Activated CD8-positive, alpha-beta memory T cell treated with anti-CD3 and anti-CD28 coated beads, Interleukin-2, amount 50 U/mL, for 48 hours (primary cell): ENCODE data around the gene PTGR1.
"Not testable (repeated sequence)": the region's sequence is repeated elsewhere in the genome, so short reads cannot be mapped to it uniquely, and the experiment has no call there.

Experiments
- DNase-seq: peaks from one replicate; pipeline ENCODE4 v3.0.0-alpha.2; 2020

The PTGR1 gene

GRCh38 chr9:111599092-111599954 is at the start of gene PTGR1:
TSS of gene PTGR1 (minus strand) at chr9:111599647. CDS start at chr9:111597422, 2,225 bp downstream.
- DNase-seq: peak; percentile 66

- no peak for DNase-seq
These were observed 49.6 kb upstream of the PTGR1 start for GRCh38 chr9:111649016-111649415.

DNA sequence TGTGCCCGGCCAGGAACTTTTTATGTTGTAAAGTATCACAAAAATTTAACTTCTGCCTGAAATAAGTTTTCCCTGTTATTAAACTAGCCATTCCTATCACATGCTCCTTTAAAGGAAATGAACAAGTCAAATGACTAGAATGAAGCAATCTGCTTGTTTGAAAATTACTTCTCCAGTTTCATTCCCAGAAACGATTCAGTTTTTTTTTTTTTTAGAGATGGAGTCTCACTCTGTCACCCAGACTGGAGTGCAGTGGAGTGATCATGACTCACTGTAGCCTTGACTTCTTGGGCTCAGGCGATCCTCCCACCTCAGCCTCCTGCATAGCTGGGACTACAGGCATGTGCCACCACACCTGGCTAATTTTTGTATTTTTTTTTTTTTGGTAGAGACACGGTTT is 48.6 kb upstream of the PTGR1 start:
- DNase-seq: no peak

DNA sequence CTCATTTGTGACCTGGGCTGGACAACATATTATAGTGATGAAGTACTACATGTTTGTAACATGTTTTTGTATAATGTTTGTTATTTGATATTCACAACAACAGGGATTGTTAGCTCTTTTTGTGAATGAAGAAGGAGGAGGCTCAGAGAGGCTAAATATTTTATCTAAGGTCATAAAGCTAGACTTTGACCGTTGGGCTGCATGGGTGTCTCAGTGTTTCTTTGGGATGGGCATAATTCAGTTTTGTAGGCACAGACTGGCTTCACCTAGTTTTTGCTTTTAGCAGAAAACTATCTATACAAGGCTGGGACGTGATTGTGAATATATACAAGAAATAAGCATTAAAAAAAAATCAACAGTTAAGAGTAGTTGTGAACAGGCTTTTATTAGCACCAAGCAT is 47.0 kb upstream of the PTGR1 start:
- DNase-seq: no peak

DNA sequence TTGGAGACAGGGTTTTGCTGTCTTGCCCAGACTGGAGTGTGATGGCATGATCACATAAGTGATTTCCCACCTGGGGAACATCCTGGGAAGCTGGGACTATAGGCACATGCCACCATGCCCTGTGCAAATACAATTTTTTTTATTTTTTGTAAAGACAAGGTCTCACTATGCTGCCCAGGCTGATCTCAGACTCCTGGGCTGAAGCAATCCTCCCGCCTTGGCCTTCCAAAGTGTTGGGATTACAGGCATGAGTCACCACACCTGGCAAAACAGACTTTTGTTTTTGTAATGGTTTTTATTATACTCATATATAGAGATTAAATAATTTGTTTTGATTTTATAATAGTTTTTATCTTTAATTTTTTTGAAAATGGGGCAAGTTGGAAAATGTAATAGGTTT is 46.4 kb upstream of the PTGR1 start:
- no peak for DNase-seq

- DNase-seq: no peak
These were observed 44.8 kb upstream of the PTGR1 start for GRCh38 chr9:111644195-111644772.

- DNase-seq: no peak
These were observed 38.0 kb upstream of the PTGR1 start for GRCh38 chr9:111637421-111637950.

DNA sequence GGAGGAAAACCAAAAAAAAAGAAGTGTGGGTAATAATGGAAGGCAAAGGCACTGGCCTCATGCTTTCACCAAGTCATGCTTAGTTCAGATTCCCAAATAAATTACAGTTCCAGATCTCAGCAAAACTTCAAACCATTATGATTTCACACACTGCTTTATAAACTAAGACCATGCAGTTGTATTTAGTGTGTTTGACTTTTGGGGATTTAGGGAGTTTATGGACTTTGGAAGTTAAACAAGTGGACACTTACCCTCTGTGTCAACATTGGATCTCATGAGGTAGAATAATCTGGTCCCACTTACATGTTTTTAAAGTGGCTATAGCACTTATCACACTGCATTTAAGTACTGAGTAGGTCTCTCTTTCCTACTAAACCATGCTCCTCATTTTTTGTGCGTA is 35.4 kb upstream of the PTGR1 start:
- no peak for DNase-seq

DNA sequence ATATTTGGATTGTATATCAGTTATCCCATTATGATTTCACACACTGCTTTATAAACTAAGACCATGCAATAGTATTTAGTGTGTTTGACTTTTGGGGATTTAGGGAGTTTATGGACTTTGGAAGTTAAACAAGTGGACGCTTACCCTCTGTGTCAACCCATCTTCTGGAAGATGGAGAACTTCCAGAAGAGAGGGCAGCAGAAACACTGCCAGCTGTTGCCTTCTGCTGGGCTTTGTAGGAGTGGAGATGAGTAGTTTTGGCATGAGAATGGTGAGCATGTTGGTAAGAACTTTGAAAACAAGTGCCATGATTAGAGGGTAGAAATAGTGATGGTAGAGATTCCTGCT is 33.9 kb upstream of the PTGR1 start:
- no peak for DNase-seq

DNA sequence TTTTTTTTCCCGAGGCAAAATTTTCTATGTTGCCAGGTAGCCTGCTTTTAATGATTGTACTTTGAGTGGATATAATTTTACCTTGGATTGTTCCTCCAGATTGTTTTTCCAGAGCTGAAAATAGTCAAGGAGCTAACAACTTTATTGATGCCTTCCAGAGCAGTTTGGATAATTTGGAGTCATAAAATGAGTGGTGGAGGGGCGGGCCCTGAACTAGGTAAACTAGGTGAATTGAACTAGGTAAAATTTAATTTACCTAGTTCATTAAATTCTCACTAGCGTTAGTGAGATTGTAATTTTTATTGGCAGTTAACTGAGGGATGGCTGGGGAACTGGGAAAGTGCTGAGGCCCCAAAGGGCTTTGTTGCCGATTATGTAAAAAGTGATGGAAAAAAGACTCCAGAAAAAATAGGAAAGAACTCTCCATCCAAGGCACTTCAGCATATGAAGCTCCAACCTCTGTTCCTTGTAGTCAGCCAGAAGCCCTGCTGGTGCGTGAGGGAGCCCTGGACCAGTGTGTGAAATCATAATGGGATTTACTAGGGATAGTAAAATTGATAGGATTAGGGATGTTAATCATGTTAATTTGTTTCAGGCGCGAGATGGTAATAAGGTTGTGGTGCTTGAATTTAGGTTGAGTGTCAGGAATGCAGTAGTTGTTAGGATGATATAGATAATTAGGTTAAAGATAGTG is 33.4 kb upstream of the PTGR1 start:
- no peak for DNase-seq

DNA sequence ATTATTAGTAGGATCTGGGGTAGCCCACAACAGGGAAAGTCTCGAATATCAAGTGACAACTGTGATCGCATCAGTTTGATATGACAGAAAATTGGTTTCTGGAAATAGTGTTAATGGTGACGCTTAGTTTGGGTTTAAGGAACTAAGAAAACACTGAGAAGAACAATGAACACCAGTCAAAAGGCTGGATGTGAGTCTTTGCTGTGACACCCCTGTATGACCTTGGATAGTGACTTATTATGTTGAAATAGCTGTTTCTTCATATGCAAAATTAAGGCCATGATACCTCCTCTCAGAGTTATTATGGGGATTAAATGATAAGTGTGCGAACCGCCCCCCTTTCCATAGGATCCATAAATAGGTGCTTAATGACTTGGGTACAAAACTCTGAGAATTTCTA is 32.6 kb upstream of the PTGR1 start:
- no peak for DNase-seq

GRCh38 chr9:111631214-111631971 is 31.9 kb upstream of the PTGR1 start, which contains the start of gene DNAJC25:
TSS of gene DNAJC25 (plus strand) at chr9:111631334. CDS start at chr9:111631408, 74 bp downstream.
- peak; percentile 97 for DNase-seq

GRCh38 chr9:111630964-111631213 is 31.4 kb upstream of the PTGR1 start:
- DNase-seq: no peak

GRCh38 chr9:111630182-111630963 is 30.9 kb upstream of the PTGR1 start:
- DNase-seq: no peak

DNA sequence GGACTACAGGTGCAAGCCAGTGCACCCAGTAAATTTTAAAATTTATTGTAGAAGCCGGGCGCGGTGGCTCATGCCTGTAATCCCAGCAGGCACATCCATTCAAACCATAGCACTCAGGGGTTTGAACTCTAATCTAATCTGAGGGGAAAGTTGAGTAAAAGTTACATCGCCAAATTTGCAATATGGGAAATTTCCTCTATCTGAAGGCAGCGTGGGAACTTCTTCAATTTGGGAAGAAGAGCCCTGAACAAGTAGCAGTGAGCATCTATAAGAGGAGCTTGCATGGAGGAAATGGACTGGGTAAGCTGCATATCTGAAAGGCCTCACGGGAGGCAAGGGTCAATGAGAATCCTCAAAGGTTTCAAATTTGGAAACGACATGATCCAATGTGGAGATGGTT is 29.0 kb upstream of the PTGR1 start:
- no peak for DNase-seq

GRCh38 chr9:111627260-111627963 is 28.0 kb upstream of the PTGR1 start:
- DNase-seq: no peak

DNA sequence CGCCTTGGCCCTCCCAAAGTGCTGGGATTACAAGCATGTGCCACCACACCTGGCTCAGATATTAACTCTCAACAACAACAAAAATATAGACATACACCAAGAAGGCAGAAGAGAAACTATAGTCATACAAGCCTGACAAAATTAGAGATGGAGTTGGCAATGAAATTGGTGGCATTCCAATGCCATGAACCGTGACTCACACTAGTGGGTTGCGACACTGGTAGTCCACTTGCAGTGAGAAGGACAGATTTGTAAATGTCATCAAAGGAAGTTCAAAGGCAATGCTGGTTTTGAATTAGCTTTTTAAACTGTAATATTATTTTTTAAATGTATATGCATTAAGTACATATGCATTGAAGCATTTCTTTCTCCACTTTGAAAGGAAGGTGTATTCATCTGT is 23.2 kb upstream of the PTGR1 start:
- no peak for DNase-seq

GRCh38 chr9:111621895-111622480 is 22.5 kb upstream of the PTGR1 start:
- no peak for DNase-seq

DNA sequence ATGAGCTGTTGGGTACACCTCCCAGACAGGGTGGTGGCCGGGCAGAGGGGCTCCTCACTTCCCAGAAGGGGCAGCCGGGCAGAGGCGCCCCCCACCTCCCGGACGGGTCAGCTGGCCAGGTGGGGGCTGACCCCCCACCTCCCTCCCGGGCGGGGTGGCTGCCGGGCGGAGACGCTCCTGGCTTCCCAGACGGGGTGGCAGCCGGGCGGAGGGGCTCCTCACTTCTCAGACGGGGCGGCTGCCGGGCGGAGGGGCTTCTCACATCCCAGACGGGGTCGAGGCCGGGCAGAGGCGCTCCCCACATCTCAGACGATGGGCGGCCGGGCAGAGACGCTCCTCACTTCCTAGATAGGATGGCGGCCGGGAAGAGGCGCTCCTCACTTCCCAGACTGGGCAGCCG is 17.9 kb upstream of the PTGR1 start:
- DNase-seq: not testable (repeated sequence)

- no peak for DNase-seq
These were observed 16.5 kb upstream of the PTGR1 start for GRCh38 chr9:111615928-111616327.

DNA sequence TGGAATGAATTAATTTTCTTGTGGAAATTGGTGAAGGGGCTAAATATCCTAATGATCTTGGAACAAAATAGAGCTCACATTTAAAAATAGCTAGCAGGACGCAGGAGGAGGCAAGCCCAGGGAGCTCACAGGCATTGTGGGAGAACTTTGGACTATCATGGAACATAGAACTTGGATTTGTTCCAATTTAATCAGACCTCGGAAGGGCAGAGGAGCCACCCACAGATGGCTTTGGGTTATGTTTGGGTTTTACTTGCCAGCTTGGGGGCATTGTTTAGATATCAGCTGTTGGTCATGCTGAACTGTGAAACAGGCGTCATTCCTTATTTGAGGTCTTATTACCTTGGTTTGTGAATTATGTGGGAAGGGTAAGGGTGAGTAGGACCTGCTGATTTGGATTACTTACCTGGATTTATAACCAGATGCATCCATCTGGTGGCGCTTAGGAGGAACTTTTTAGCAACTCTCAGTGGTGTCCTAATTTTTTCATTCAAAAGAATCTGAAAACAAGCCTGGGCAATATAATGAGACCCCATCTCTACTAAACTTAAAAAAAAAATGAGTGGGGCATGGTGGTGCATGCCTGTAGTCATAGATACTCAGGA is 14.1 kb upstream of the PTGR1 start:
- DNase-seq: no peak
